OCI-LY3 (cell line): Measurements from ENCODE around the gene CCDC187.

Source experiments
- EZH2phosphoT487 ChIP-seq: fragments of 200-600 bp; shearing (Covaris generic); IDR thresholded peaks from 2 replicates; pipeline ENCODE4 v1.6.1; 2018; ENCODE audit warnings: antibody characterized with exemption, mixed run types, low read depth
- TF ChIP-seq, protein P1 (sequence below): fragments of 200-600, 300-600 bp; sonication (generic); IDR thresholded peaks from 2 replicates; pipeline ENCODE4 v1.5.1; 2014; ENCODE audit warnings: antibody characterized with exemption, low read length, low read depth

DNA sequence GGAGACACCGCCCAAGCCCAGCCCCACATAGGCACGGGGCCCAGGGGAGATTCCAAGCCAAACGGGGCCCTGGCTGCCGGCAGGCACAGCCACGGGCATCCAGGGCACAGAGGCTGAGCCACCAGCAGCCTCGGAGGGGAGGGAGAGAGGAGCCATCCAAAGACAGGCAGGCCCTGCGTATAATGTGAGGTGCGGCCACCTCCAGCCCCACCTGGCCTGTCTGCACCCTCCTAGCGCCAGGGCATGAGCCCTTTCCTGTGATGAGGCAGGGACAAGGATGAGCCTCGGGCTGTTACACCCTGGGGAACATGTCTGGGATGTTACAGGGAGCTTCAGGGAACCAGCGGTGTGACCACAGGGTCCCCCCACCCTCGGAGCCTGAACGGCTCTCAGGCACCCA is 1.1 kb upstream of the CCDC187 start:
- TF ChIP-seq, protein P1, sequence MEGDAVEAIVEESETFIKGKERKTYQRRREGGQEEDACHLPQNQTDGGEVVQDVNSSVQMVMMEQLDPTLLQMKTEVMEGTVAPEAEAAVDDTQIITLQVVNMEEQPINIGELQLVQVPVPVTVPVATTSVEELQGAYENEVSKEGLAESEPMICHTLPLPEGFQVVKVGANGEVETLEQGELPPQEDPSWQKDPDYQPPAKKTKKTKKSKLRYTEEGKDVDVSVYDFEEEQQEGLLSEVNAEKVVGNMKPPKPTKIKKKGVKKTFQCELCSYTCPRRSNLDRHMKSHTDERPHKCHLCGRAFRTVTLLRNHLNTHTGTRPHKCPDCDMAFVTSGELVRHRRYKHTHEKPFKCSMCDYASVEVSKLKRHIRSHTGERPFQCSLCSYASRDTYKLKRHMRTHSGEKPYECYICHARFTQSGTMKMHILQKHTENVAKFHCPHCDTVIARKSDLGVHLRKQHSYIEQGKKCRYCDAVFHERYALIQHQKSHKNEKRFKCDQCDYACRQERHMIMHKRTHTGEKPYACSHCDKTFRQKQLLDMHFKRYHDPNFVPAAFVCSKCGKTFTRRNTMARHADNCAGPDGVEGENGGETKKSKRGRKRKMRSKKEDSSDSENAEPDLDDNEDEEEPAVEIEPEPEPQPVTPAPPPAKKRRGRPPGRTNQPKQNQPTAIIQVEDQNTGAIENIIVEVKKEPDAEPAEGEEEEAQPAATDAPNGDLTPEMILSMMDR: no peak
- no peak for TF ChIP-seq EZH2phosphoT487
